C1 segment of cervical spinal cord (tissue), 14 donors: ENCODE measurements around the gene KMT2C.

ENCODE experiments used
- DNase-seq, 14 donors: peaks; one replicate each; lab custom pipeline; 2025; lab: John Stamatoyannopoulos, UW

The KMT2C gene

GRCh38 chr7:152142976-152143595 is 292.7 kb downstream of the KMT2C start:
- no peak for DNase-seq

GRCh38 chr7:152140560-152140959 is 295.2 kb downstream of the KMT2C start:
- no peak for DNase-seq

GRCh38 chr7:152140067-152140466 is 295.7 kb downstream of the KMT2C start:
- no peak for DNase-seq

GRCh38 chr7:152137476-152138025 is 298.3 kb downstream of the KMT2C start:
- no peak for DNase-seq

GRCh38 chr7:152136686-152137085 is 299.1 kb downstream of the KMT2C start:
- peak in 2 of 14 donors; percentile 15 to 17 for DNase-seq

- no peak for DNase-seq
Observed at GRCh38 chr7:152133804-152134203, 302.0 kb downstream of the KMT2C start.

- no peak for DNase-seq
Observed at GRCh38 chr7:152132812-152133211, 303.0 kb downstream of the KMT2C start.

GRCh38 chr7:152131981-152132494 is 303.8 kb downstream of the KMT2C start:
- no peak for DNase-seq

GRCh38 chr7:152130658-152131590 is 304.9 kb downstream of the KMT2C start:
- no peak for DNase-seq

- DNase-seq = no peak
Observed at GRCh38 chr7:152129682-152130081, 306.1 kb downstream of the KMT2C start.

- no peak for DNase-seq
Observed at GRCh38 chr7:152128741-152129461, 306.9 kb downstream of the KMT2C start.

GRCh38 chr7:152128252-152128651 is 307.6 kb downstream of the KMT2C start:
- no peak for DNase-seq

GRCh38 chr7:152127229-152127628 is 308.6 kb downstream of the KMT2C start:
- no peak for DNase-seq

- DNase-seq = no peak
Observed at GRCh38 chr7:152126741-152127140, 309.1 kb downstream of the KMT2C start.

- no peak for DNase-seq
Observed at GRCh38 chr7:152122540-152122939, 313.3 kb downstream of the KMT2C start.

GRCh38 chr7:152121432-152121831 is 314.4 kb downstream of the KMT2C start:
- DNase-seq = no peak

GRCh38 chr7:152120776-152121175 is 315.0 kb downstream of the KMT2C start:
- no peak for DNase-seq

GRCh38 chr7:152120210-152120609 is 315.6 kb downstream of the KMT2C start:
- no peak for DNase-seq

- DNase-seq = no peak
Observed at GRCh38 chr7:152117356-152117755, 318.4 kb downstream of the KMT2C start.

GRCh38 chr7:152115021-152115718 is 320.6 kb downstream of the KMT2C start:
- no peak for DNase-seq

GRCh38 chr7:152112829-152113228 is 323.0 kb downstream of the KMT2C start:
- no peak for DNase-seq
